ENCODE measurements around the gene WDR64. TPM values are rescaled to one million over a fixed set of nuclear protein-coding genes. Genes with fewer than 3 reads are reported as not detected.

Gene WDR64
- total RNA-seq, 3 donors from 2014 or later, result 0.25 TPM; not detected in 2

DNA sequence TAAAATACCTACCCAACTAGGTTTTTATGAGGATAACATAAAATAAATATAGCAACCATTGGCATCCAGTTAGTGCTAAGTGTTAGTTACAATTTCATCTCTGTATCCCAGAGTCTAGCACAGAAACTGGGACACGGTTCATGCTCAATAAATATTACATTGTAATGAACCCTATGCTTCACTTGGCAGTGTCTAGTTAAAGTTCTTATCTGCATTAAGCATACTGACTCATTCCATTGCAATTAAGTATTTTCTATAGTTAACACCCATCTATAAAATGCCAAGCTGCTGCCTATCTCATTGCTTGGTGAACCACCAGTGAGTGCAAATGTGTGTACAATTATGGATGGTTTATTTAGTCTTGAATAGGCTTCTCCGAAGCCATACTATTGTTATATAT lies 27.1 kb upstream of the WDR64 start:
- no peaks in the 10 kb centered on the region for H3K9me3 ChIP-seq
- no peak for DNase-seq
- H3K4me3 ChIP-seq, result no peak overlapping the region
- H3K4me1 ChIP-seq (ENCODE audit: low read depth), result no peaks in the 10 kb centered on the region
- intact Hi-C loops (cut with DNase I, micrococcal nuclease), result no loop called here
- no peaks in the 10 kb centered on the region for H3K36me3 ChIP-seq (ENCODE audit: low read depth)
- TF ChIP-seq CTCF (IDR thresholded peaks at IDR 0.05), result no peak
- ATAC-seq, result peak; percentile 87

DNA sequence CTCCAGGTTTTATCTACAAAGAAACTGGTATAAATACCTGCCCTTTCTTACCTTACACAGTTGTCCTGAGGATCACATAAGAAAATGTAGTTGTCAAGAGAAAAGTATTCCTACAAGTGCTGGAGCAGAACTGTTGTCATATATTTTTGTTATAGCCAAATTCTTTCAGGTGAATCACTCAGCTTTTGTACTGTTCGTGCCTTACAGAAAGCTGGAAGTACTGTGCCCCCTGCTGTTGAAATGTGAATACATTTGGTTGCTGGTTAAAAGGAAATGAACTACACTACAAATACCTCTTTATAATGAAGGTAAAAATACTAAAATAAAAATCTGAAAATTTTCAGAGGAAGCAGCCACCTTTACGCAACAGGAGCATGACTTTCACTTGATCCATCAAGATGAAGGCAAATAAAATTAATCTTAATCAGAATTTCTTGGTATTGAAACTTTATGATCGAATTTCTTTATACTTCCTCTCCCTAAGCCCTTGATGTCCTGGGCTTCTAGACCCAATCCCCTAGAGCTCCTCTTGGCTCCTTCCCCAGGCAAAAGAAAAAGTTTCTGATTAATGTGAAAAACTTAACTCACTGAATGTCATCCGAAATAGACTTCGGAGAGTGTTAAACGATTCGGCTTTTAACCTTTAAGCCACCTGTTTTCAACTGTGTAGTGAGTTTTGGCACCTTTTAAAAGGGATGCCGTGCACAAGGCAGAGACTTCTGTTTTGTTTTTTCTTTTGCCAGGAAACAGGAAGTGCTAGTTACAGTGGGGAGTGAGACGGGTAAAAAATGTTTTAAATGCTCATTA lies 24.4 kb upstream of the WDR64 start:
- intact Hi-C loops (cut with DNase I, micrococcal nuclease), result no loop called here
- peak; percentile 43 for TF ChIP-seq CTCF (IDR thresholded peaks at IDR 0.05)
- H3K4me3 ChIP-seq, result no peak overlapping the region
- no peaks in the 10 kb centered on the region for H3K4me1 ChIP-seq (ENCODE audit: low read depth)
- no peaks in the 10 kb centered on the region for H3K36me3 ChIP-seq (ENCODE audit: low read depth)
- no peaks in the 10 kb centered on the region for H3K9me3 ChIP-seq
- ATAC-seq (peak; percentile 79), DNase-seq (peak in 1 of 3 donors; percentile 80)

GRCh38 chr1:241630005-241630404 lies 22.1 kb upstream of the WDR64 start:
- H3K36me3 ChIP-seq (ENCODE audit: low read depth), result no peaks in the 10 kb centered on the region
- intact Hi-C loops (cut with DNase I, micrococcal nuclease), result no loop called here
- no peak for TF ChIP-seq CTCF (IDR thresholded peaks at IDR 0.05)
- no peak overlapping the region for H3K4me3 ChIP-seq
- no peak for DNase-seq
- no peaks in the 10 kb centered on the region for H3K4me1 ChIP-seq (ENCODE audit: low read depth)
- ATAC-seq, result no peak
- no peaks in the 10 kb centered on the region for H3K9me3 ChIP-seq

- H3K36me3 ChIP-seq (ENCODE audit: low read depth), result no peaks in the 10 kb centered on the region
Measured at GRCh38 chr1:241630476-241630875, 21.6 kb upstream of the WDR64 start.

GRCh38 chr1:241630899-241631298 lies 21.2 kb upstream of the WDR64 start:
- intact Hi-C loops (cut with DNase I, micrococcal nuclease), result no loop called here
- DNase-seq, result no peak
- H3K9me3 ChIP-seq, result no peaks in the 10 kb centered on the region
- H3K4me1 ChIP-seq (ENCODE audit: low read depth), result no peaks in the 10 kb centered on the region
- H3K36me3 ChIP-seq (ENCODE audit: low read depth), result no peaks in the 10 kb centered on the region
- no peak for TF ChIP-seq CTCF (IDR thresholded peaks at IDR 0.05)
- no peak for ATAC-seq
- no peak overlapping the region for H3K4me3 ChIP-seq

More at GRCh38 chr1:241630476-241630875, 21.6 kb upstream of the WDR64 start:
- no peak for TF ChIP-seq CTCF (IDR thresholded peaks at IDR 0.05)
- Histone ChIP-seq H3K4me1 (ENCODE audit: low read depth) (no peaks in the 10 kb centered on the region), H3K9me3 (no peaks in the 10 kb centered on the region), H3K4me3 (no peak overlapping the region)
- intact Hi-C loops (cut with DNase I, micrococcal nuclease), result no loop called here
- ATAC-seq (no peak), DNase-seq (no peak)

All from mucosa of descending colon (tissue), 3 donors.